COR-L47 (cell line): ENCODE data around the gene ZNF124.
"Not testable (repeated sequence)": the region's sequence is repeated elsewhere in the genome, so short reads cannot be mapped to it uniquely, and the experiment has no call there.

Experiments
- DNase-seq: peaks from one replicate; lab custom pipeline; 2025; lab: John Stamatoyannopoulos, UW

The ZNF124 gene

GRCh38 chr1:247171875-247172563 lies at the start of gene ZNF124:
TSS of gene ZNF124 (minus strand) at chr1:247172020. CDS start at chr1:247171877, 143 bp downstream.
- DNase-seq = not testable (repeated sequence)

- not testable (repeated sequence) for DNase-seq
These were observed 48.5 kb upstream of the ZNF124 start for GRCh38 chr1:247220280-247220679.

GRCh38 chr1:247218121-247218651 lies 46.4 kb upstream of the ZNF124 start:
- DNase-seq = no peak

GRCh38 chr1:247216261-247216660 lies 44.4 kb upstream of the ZNF124 start:
- DNase-seq = no peak

GRCh38 chr1:247212627-247213617 lies 41.1 kb upstream of the ZNF124 start:
- DNase-seq = no peak

- DNase-seq = no peak
These were observed 40.2 kb upstream of the ZNF124 start for GRCh38 chr1:247212012-247212411.

GRCh38 chr1:247211339-247211738 lies 39.5 kb upstream of the ZNF124 start:
- DNase-seq = no peak

GRCh38 chr1:247210376-247211117 lies 38.7 kb upstream of the ZNF124 start:
- peak; percentile 97 for DNase-seq

- DNase-seq = no peak
These were observed 38.2 kb upstream of the ZNF124 start for GRCh38 chr1:247210062-247210375.

GRCh38 chr1:247209396-247209795 lies 37.6 kb upstream of the ZNF124 start:
- no peak for DNase-seq

GRCh38 chr1:247204177-247204647 lies 32.4 kb upstream of the ZNF124 start:
- no peak for DNase-seq

- DNase-seq = no peak
These were observed 27.0 kb upstream of the ZNF124 start for GRCh38 chr1:247198781-247199180.

- no peak for DNase-seq
These were observed 22.1 kb upstream of the ZNF124 start for GRCh38 chr1:247193958-247194357.

- no peak for DNase-seq
These were observed 18.4 kb upstream of the ZNF124 start for GRCh38 chr1:247189981-247190798.

GRCh38 chr1:247185667-247186066 lies 13.8 kb upstream of the ZNF124 start:
- DNase-seq = no peak

GRCh38 chr1:247184254-247184653 lies 12.4 kb upstream of the ZNF124 start:
- DNase-seq = no peak

- no peak for DNase-seq
These were observed 11.2 kb upstream of the ZNF124 start for GRCh38 chr1:247182994-247183393.

GRCh38 chr1:247180581-247180980 lies 8.8 kb upstream of the ZNF124 start:
- no peak for DNase-seq

- no peak for DNase-seq
These were observed 5.9 kb upstream of the ZNF124 start for GRCh38 chr1:247177755-247178154.

- DNase-seq = no peak
These were observed 3.6 kb upstream of the ZNF124 start for GRCh38 chr1:247175458-247175857.

- no peak for DNase-seq
These were observed 1.6 kb upstream of the ZNF124 start for GRCh38 chr1:247173431-247173830.
